ENCODE measurements around the gene TTC16.

DNA sequence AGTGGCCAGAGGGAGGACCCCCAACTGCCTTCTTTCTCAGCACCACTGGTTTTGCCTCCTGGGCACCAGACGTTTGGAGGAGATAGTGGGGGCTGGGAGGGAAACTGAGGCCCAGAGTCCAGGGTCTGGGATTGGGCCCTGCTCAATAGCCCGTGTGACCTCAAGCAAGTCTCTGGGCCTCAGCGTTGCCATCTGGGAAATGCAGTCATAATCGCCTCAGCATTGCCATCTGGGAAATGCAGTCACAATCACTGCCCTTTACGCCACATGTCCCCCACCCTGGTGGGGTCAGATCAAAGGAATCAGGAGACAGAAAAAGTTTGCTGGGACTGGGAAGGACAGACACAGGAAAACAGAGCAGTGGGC is 61.0 kb downstream of the TTC16 start:
- no peak for TF ChIP-seq POLR2A (IDR thresholded peaks at IDR 0.05; ENCODE audit: low read depth, low read length)
- TF ChIP-seq, protein P1, sequence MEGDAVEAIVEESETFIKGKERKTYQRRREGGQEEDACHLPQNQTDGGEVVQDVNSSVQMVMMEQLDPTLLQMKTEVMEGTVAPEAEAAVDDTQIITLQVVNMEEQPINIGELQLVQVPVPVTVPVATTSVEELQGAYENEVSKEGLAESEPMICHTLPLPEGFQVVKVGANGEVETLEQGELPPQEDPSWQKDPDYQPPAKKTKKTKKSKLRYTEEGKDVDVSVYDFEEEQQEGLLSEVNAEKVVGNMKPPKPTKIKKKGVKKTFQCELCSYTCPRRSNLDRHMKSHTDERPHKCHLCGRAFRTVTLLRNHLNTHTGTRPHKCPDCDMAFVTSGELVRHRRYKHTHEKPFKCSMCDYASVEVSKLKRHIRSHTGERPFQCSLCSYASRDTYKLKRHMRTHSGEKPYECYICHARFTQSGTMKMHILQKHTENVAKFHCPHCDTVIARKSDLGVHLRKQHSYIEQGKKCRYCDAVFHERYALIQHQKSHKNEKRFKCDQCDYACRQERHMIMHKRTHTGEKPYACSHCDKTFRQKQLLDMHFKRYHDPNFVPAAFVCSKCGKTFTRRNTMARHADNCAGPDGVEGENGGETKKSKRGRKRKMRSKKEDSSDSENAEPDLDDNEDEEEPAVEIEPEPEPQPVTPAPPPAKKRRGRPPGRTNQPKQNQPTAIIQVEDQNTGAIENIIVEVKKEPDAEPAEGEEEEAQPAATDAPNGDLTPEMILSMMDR (IDR thresholded peaks at IDR 0.05; ENCODE audit: extremely low read depth in 1 of 2, insufficient read depth in 1 of 2, low read depth in 1 of 2, low read length in 2 of 2) = no peak
- no peak for TF ChIP-seq GATA2 (IDR thresholded peaks at IDR 0.05; ENCODE audit: insufficient read depth, insufficient read length, low read depth, low read length)
